HAP-1 (cell line): ENCODE results near the gene ARRDC5.
"Not testable (repeated sequence)": the region's sequence is repeated elsewhere in the genome, so short reads cannot be mapped to it uniquely, and the experiment has no call there.

Source experiments
- DNase-seq, 2 experiments: peaks; one replicate each; pipeline ENCODE4 v3.0.0-alpha.2; 2016 to 2020; ENCODE audit warnings: low spot score in 2 of 2
- H3K27me3 ChIP-seq: fragments of 250-450 bp; sonication (Bioruptor Pico); 2 replicates; pipeline ENCODE4 v1.5.1; 2020; ENCODE audit warnings: low read depth, mild to moderate bottlenecking, moderate library complexity
- H3K36me3 ChIP-seq: fragments of 250-450 bp; sonication (Bioruptor Pico); replicated peaks from 2 replicates; pipeline ENCODE4 v1.5.1; 2020; ENCODE audit warnings: mild to moderate bottlenecking
- H3K4me1 ChIP-seq: fragments of 250-450 bp; sonication (Bioruptor Pico); 2 replicates; pipeline ENCODE4 v1.5.1; 2020; ENCODE audit warnings: mild to moderate bottlenecking
- H3K4me3 ChIP-seq: fragments of 250-450 bp; sonication (Bioruptor Pico); 2 replicates; pipeline ENCODE4 v1.5.1; 2020; ENCODE audit warnings: mild to moderate bottlenecking, moderate library complexity
- H3K9me3 ChIP-seq: fragments of 250-450 bp; sonication (Bioruptor Pico); 2 replicates; pipeline ENCODE4 v1.5.1; 2020; ENCODE audit warnings: mild to moderate bottlenecking, moderate library complexity
- in situ Hi-C: fragments of 300-500 bp; cut with MboI; formaldehyde crosslinking; loops from 3 replicates; pipeline ENCODE4 v1.14.3; 2020; ENCODE audit warnings: low sequenced_read_pairs, inconsistent platforms, mixed read lengths

ARRDC5 gene

GRCh38 chr19:4871711-4872110 is 31.0 kb downstream of the ARRDC5 start:
- in situ Hi-C loops: no loop called here
- DNase-seq: no peak
- Histone ChIP-seq H3K9me3 (no peaks in the 10 kb centered on the region), H3K27me3 (no peaks in the 10 kb centered on the region), H3K4me1 (peaks cover 1% of the 10 kb centered on the region; the same call in 1 of the 2 replicates), H3K36me3 (no peaks in the 10 kb centered on the region), H3K4me3 (no peak overlapping the region)

- H3K27me3 ChIP-seq: no peaks in the 10 kb centered on the region
- H3K36me3 ChIP-seq: no peaks in the 10 kb centered on the region
- H3K9me3 ChIP-seq: no peaks in the 10 kb centered on the region
- in situ Hi-C loops: no loop called here
- H3K4me3 ChIP-seq: no peak overlapping the region
- DNase-seq: peak; percentile 22 to 68
- peaks cover 6% of the 10 kb centered on the region for H3K4me1 ChIP-seq
Measured at GRCh38 chr19:4870025-4870700, 32.5 kb downstream of the ARRDC5 start.

GRCh38 chr19:4868286-4868834 is 34.3 kb downstream of the ARRDC5 start:
- Histone ChIP-seq H3K27me3 (no peaks in the 10 kb centered on the region), H3K9me3 (no peaks in the 10 kb centered on the region), H3K36me3 (no peaks in the 10 kb centered on the region), H3K4me3 (peak overlapping the region; percentile 65), H3K4me1 (peaks cover 6% of the 10 kb centered on the region)
- DNase-seq: no peak
- in situ Hi-C loops: no loop called here

- H3K36me3 ChIP-seq: no peaks in the 10 kb centered on the region
Measured at GRCh38 chr19:4867534-4868285, 35.0 kb downstream of the ARRDC5 start, which contains the start of gene PLIN3. PLIN3 (minus strand) TSS chr19:4867667; CDS start chr19:4861394, 6,273 bp downstream.

GRCh38 chr19:4866595-4867424 is 35.9 kb downstream of the ARRDC5 start:
- in situ Hi-C loops: no loop called here
- peak overlapping the region; percentile 65 for H3K4me3 ChIP-seq
- no peaks in the 10 kb centered on the region for H3K9me3 ChIP-seq
- DNase-seq: peak in 1 of 2 experiments; percentile 72
- peaks cover 6% of the 10 kb centered on the region for H3K4me1 ChIP-seq
- no peaks in the 10 kb centered on the region for H3K27me3 ChIP-seq
- H3K36me3 ChIP-seq: peaks cover 4% of the 10 kb centered on the region

More at GRCh38 chr19:4867534-4868285, 35.0 kb downstream of the ARRDC5 start, which contains the start of gene PLIN3:
- DNase-seq: peak; percentile 75 to 98
- Histone ChIP-seq H3K9me3 (no peaks in the 10 kb centered on the region), H3K4me3 (peak within 1 kb of the TSS; percentile 65), H3K4me1 (peaks cover 6% of the 10 kb centered on the region), H3K27me3 (no peaks in the 10 kb centered on the region)
- in situ Hi-C loops: no loop called here

- Histone ChIP-seq H3K27me3 (no peaks in the 10 kb centered on the region), H3K36me3 (peaks cover 20% of the 10 kb centered on the region), H3K4me1 (no peaks in the 10 kb centered on the region), H3K4me3 (no peak overlapping the region), H3K9me3 (no peaks in the 10 kb centered on the region)
- no peak for DNase-seq
- in situ Hi-C loops: no loop called here
Measured at GRCh38 chr19:4861147-4861546, 41.5 kb downstream of the ARRDC5 start.

GRCh38 chr19:4859697-4860096 is 43.0 kb downstream of the ARRDC5 start:
- Histone ChIP-seq H3K4me3 (no peak overlapping the region), H3K4me1 (no peaks in the 10 kb centered on the region), H3K9me3 (no peaks in the 10 kb centered on the region), H3K27me3 (no peaks in the 10 kb centered on the region), H3K36me3 (peaks cover 20% of the 10 kb centered on the region)
- DNase-seq: no peak
- in situ Hi-C loops: no loop called here

- H3K27me3 ChIP-seq, DNase-seq, H3K4me1 ChIP-seq, in situ Hi-C loops, H3K9me3 ChIP-seq, H3K4me3 ChIP-seq: not testable (repeated sequence)
- H3K36me3 ChIP-seq: peaks cover 20% of the 10 kb centered on the region
Measured at GRCh38 chr19:4856468-4856867, 46.2 kb downstream of the ARRDC5 start.

- H3K4me1 ChIP-seq, H3K4me3 ChIP-seq, H3K9me3 ChIP-seq, H3K27me3 ChIP-seq, in situ Hi-C loops, DNase-seq: not testable (repeated sequence)
- H3K36me3 ChIP-seq: peaks cover 18% of the 10 kb centered on the region
Measured at GRCh38 chr19:4853506-4853905, 49.2 kb downstream of the ARRDC5 start.

GRCh38 chr19:4852484-4852883 is 50.2 kb downstream of the ARRDC5 start:
- no peak for DNase-seq
- Histone ChIP-seq H3K27me3 (no peaks in the 10 kb centered on the region), H3K36me3 (peaks cover 20% of the 10 kb centered on the region), H3K4me1 (no peaks in the 10 kb centered on the region), H3K9me3 (no peaks in the 10 kb centered on the region), H3K4me3 (no peak overlapping the region)
- in situ Hi-C loops: no loop called here

- peak; percentile 60 to 87 for DNase-seq
- Histone ChIP-seq H3K4me3 (no peak overlapping the region), H3K9me3 (no peaks in the 10 kb centered on the region), H3K27me3 (no peaks in the 10 kb centered on the region), H3K4me1 (no peaks in the 10 kb centered on the region), H3K36me3 (peaks cover 22% of the 10 kb centered on the region)
- in situ Hi-C loops: no loop called here
Measured at GRCh38 chr19:4851551-4852290, 51.0 kb downstream of the ARRDC5 start.

GRCh38 chr19:4849019-4849418 is 53.7 kb downstream of the ARRDC5 start:
- in situ Hi-C loops: no loop called here
- H3K36me3 ChIP-seq: peaks cover 43% of the 10 kb centered on the region
- H3K4me3 ChIP-seq: no peak overlapping the region
- H3K4me1 ChIP-seq: no peaks in the 10 kb centered on the region
- H3K9me3 ChIP-seq: no peaks in the 10 kb centered on the region
- no peak for DNase-seq
- H3K27me3 ChIP-seq: no peaks in the 10 kb centered on the region
